ENCODE data around the gene AMER3.
A peak's percentile ranks its signal among the peaks of the same experiment; 100 is the strongest.

The AMER3 gene

GRCh38 chr2:130786076-130786475 lies 30.7 kb downstream of the AMER3 start:
- DNase-seq (ENCODE audit: low spot score): no peak

DNA sequence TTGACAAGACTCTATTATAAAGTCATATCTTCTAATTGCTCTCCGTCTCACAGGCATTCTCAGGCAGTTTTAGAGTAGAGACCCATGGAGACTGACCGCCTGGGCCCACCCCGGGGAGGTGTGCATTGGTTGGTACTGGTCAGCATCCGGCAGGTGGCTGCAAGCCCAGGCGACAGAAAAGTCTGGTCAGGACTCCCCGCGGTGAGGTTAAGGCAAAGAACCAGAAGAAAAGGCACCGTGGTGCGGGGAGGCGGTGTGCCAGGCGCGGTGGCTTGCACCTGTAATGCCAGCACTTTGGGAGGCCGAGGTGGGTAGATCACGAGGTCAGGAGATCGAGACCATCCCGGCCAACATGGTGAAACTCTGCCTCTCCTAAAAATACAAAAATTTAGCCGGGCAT lies 32.5 kb downstream of the AMER3 start:
- no peak for DNase-seq (ENCODE audit: low spot score)

- no peak for DNase-seq (ENCODE audit: low spot score)
Measured at GRCh38 chr2:130790312-130790711, 35.0 kb downstream of the AMER3 start.

- DNase-seq (ENCODE audit: low spot score): no peak
Measured at GRCh38 chr2:130790804-130791616, 35.7 kb downstream of the AMER3 start.

GRCh38 chr2:130791617-130791939 lies 36.2 kb downstream of the AMER3 start:
- DNase-seq (ENCODE audit: low spot score): no peak

- DNase-seq (ENCODE audit: low spot score): no peak
Measured at GRCh38 chr2:130795431-130795830, 40.1 kb downstream of the AMER3 start.

GRCh38 chr2:130796290-130796689 lies 41.0 kb downstream of the AMER3 start:
- no peak for DNase-seq (ENCODE audit: low spot score)

DNA sequence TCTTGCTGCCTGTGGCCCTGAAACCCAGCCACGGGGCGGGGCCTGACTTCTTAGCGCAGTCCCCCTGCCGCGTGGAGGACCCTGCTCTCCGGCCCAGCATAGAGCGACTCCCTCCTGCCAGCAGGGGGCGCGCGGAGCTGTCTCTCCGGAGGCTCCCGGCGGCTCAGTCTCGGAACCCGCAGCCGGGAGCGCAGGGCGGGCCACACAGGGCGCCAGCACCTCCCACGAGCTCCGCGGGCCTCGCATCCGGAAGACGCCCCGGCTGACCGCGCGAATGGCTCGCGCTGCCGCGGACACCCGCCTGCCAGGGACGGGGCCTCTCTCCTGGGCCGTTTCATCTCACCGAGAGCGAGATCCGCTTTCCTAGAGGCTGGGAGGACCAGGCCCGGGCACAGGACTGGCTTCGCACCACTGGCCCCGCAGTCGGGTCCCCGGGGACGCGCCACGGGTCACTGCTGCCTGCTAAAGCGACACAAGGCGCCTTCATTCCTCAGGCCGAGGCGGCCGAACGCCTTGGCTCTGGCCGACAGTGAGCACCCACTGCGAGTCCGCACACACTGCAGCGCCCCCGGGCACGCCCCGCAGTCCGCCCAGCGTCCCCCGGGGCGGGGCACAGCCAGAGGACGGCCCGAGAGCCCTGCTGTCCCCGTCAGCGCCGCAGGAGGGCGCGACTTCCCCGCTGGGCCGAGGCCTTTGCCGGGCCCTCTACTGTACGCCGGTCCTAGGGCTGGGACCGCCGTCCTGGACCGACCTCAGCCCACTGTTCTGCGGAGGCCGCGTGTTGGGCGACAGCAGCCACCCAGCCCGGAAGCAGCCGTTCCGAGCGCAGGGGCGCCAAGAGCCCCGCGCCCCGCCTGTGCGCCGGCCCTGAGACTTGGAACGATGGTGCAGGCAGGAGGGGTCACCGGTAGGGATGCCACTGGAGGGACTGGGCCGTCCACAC lies 42.4 kb downstream of the AMER3 start:
- DNase-seq (ENCODE audit: low spot score): peak; percentile 65

DNA sequence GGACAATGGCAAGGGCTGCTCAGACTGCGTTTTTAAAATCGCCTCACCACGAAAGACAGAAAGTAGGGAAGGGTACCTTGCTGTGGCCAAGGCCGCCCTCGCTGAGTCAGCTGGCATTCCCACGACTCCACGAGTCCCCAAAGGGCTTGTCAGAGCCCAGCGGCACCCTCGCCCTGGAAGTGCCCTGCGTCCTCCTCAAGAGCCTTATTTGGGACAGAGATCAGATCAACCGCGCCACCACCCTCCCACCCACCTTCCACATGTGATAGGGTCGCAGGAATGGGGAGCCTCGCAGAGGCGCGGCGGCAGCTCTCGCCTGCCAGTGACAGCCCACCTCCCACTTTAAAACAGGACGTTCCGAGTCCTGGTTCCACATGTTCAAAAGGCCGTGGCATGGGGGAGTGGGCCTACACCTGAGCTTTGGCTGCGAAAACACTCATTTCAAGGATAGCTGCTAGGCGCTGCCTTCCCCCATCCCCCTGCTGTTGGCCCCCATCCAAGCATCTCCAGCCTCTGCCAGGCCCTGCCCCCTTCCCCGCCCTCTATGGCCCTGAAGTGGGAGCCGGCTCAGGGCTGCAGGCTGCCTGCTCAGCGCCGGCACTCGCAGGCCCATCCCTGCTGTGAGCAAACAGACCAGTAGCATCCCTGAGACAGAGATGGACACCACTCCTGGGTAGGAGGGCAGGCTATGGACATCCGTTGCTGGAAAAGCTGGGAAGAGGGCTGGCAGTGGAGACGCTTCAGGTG lies 43.3 kb downstream of the AMER3 start:
- DNase-seq (ENCODE audit: low spot score): no peak

GRCh38 chr2:130799295-130799694 lies 44.0 kb downstream of the AMER3 start:
- no peak for DNase-seq (ENCODE audit: low spot score)

DNA sequence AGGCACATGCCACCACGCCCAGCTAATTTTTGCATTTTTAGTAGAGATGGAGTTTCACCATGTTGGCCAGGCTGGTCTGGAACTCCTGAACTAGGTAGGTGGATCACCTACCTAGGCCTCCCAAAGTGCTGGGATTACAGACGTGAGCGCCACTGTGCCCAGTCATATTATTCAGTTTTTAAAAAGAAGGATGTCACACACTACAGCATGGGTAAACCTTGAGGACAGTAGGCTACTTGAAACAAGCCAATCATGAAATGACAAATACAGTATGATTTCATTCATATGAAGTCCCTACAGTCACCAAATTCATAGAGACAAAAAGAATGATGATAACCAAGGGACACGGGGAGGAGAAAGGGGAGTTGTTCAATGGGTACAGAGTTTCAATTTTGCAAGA lies 50.3 kb downstream of the AMER3 start:
- DNase-seq (ENCODE audit: low spot score): no peak

- DNase-seq (ENCODE audit: low spot score): no peak
Measured at GRCh38 chr2:130806370-130806769, 51.0 kb downstream of the AMER3 start.

DNA sequence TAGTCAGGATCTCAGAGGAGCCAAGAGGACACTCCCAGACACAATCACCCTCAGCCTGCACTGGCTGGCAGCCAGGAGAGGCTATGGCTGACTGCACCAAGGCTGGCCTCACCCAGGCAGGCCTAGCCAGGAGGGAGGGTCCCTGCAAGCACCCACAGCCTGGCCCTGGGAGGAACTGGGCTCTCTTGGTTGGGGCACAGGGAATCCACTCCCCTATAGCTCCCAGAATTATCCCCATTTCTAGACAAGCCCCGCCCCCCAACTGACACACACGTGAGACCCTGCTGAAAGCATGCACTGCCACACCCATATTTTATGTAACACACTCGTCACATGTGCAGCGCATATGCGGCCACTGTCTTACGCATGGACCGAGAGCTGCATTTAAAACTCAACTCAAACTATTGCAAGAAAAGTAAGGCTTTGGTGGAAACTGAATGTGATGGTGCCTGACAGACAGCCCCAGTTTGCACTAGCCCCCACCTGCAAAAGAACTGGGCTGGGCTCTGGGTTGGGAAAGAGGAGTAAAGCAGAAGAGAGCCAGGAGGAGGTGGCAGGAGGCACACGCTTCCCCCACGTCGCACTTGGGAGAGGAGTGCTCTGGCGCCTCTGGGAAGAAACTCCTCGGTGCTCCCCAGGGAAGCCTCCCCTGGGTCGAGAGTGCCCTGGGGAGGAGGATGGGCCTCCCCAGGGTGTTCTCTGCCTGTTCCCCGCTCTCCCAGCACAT lies 52.5 kb downstream of the AMER3 start:
- DNase-seq (ENCODE audit: low spot score): no peak

- no peak for DNase-seq (ENCODE audit: low spot score)
Measured at GRCh38 chr2:130808482-130809268, 53.3 kb downstream of the AMER3 start.

- DNase-seq (ENCODE audit: low spot score): no peak
Measured at GRCh38 chr2:130810490-130810889, 55.1 kb downstream of the AMER3 start.

- DNase-seq (ENCODE audit: low spot score): no peak
Measured at GRCh38 chr2:130813722-130814121, 58.4 kb downstream of the AMER3 start.

DNA sequence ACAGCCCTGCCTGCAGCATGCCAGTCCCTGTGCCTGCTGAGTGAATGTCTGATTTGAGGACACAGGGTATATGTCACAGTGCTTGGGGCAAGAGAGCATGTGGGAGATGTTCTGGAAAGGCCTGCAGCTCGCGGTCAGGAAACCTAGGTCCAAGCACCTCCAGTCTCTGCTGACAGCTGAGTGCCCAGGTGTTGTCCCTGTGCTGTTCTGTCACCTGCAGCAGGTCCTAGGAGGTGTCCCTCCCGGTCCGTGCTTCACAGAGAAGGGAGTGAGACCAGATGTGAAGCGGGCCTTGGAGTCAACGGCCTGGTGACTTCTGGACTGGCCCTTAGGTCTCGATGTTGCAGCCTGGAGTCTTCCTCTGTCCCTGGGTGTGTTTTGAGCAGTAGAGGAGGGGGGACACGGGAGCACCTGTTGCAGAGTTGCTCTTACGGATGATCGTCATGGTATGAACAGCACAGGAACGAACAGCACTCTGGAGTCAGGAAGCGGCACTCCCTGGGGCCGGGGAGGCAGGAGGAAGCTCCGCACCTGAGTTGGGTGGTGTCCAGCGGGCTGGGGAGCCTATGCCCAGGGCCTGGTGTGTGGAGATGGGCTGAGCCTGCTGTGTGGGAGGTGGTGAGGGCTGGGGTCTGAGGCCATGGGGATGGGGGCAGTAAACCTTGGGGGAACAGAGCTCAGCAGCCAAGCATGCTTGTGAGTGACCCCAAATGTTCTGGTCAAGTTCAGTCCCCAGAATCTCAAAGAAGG lies 59.8 kb downstream of the AMER3 start:
- no peak for DNase-seq (ENCODE audit: low spot score)
